Measurements from ENCODE around the gene CAPS2.

GRCh38 chr12:75245108-75245507 is 85.0 kb downstream of the CAPS2 start:
- TF ChIP-seq POLR2A (IDR thresholded peaks at IDR 0.05; ENCODE audit: low read length), result no peak
- no peak for TF ChIP-seq GATA1 (IDR thresholded peaks at IDR 0.05; ENCODE audit: low read depth, low read length)
